ENCODE results near the gene IRF9. TPM values are rescaled to one million over a fixed set of nuclear protein-coding genes. Genes with fewer than 3 reads are reported as not detected.
A peak's percentile ranks its signal among the peaks of the same experiment; 100 is the strongest.

IRF9 gene
- total and polyA plus RNA-seq, 2 of the 13 experiments (the other 11 are each of a cell fraction or from before 2014, with no cell fraction given) = 14.9 to 49.7 TPM

DNA sequence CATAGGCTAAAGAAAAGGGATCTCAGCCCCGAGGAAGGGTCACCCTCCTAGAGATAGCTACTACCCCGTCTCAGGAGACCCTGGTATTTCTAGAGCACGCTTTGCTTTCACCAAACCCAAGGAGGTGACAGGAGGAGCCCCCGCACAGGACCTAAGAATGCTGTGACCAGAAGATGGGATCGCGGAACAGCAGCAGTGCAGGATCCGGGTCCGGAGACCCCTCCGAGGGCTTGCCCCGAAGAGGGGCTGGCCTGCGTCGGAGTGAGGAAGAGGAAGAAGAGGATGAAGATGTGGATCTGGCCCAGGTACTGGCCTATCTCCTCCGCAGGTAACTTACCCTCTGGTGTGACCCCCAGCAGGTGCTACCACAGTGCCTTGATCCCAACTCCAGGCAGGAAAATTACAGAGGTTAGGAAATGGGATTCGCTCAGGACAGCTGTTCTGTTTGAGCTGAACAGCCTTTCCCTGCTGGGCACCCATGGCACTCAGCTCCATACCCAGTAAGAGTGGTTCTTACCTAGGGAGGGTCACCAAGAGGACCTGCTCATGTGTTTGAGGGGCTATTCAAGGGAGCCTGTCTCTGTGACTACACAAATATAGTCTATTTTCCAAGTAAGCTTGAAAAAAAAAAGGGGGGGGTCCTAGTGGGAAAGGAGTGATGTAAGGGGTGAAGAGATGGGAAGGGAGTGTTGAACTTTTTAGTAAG lies 45.5 kb upstream of the IRF9 start (continued):
- TF ChIP-seq HNRNPL (IDR thresholded peaks at IDR 0.05; ENCODE audit: low read depth, low read length) = no peak
- TF ChIP-seq CCAR2 (optimal IDR thresholded peaks at IDR 0.05; ENCODE audit: low read depth, low read length) = no peak
- no peak for TF ChIP-seq HNF4G (IDR thresholded peaks at IDR 0.05; ENCODE audit: borderline replicate concordance, low read depth, low read length)
- TF ChIP-seq HNF4G (CRISPR knock-in tag; IDR thresholded peaks at IDR 0.05; ENCODE audit: borderline replicate concordance, low read depth) = peak; percentile 71; the same call in 1 of the 2 replicates
- no peak for TF ChIP-seq SSRP1 (CRISPR knock-in tag; IDR thresholded peaks at IDR 0.05)
- TF ChIP-seq, protein P1, sequence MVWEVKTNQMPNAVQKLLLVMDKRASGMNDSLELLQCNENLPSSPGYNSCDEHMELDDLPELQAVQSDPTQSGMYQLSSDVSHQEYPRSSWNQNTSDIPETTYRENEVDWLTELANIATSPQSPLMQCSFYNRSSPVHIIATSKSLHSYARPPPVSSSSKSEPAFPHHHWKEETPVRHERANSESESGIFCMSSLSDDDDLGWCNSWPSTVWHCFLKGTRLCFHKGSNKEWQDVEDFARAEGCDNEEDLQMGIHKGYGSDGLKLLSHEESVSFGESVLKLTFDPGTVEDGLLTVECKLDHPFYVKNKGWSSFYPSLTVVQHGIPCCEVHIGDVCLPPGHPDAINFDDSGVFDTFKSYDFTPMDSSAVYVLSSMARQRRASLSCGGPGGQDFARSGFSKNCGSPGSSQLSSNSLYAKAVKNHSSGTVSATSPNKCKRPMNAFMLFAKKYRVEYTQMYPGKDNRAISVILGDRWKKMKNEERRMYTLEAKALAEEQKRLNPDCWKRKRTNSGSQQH (CRISPR knock-in tag; IDR thresholded peaks at IDR 0.05; ENCODE audit: low read depth) = peak; percentile 21; the same call in 1 of the 2 replicates
- TF ChIP-seq ATM (IDR thresholded peaks at IDR 0.05; ENCODE audit: borderline replicate concordance) = no peak
- TF ChIP-seq RXRB (CRISPR knock-in tag; IDR thresholded peaks at IDR 0.05; ENCODE audit: borderline replicate concordance) = no peak
- peak; percentile 81 for TF ChIP-seq ZNF567 (CRISPR knock-in tag; IDR thresholded peaks at IDR 0.05; ENCODE audit: borderline replicate concordance)
- TF ChIP-seq ELF3 (CRISPR knock-in tag; IDR thresholded peaks at IDR 0.05) = no peak
- TF ChIP-seq, protein P2, sequence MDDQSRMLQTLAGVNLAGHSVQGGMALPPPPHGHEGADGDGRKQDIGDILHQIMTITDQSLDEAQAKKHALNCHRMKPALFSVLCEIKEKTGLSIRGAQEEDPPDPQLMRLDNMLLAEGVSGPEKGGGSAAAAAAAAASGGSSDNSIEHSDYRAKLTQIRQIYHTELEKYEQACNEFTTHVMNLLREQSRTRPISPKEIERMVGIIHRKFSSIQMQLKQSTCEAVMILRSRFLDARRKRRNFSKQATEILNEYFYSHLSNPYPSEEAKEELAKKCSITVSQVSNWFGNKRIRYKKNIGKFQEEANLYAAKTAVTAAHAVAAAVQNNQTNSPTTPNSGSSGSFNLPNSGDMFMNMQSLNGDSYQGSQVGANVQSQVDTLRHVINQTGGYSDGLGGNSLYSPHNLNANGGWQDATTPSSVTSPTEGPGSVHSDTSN (CRISPR knock-in tag; IDR thresholded peaks at IDR 0.05; ENCODE audit: borderline replicate concordance) = peak; percentile 28; the same call in 1 of the 2 replicates
- TF ChIP-seq SMARCC2 (IDR thresholded peaks at IDR 0.05) = no peak
- TF ChIP-seq KMT2A (CRISPR knock-in tag; IDR thresholded peaks at IDR 0.05) = peak; percentile 58; the same call in 1 of the 2 replicates
- TF ChIP-seq, protein P3, sequence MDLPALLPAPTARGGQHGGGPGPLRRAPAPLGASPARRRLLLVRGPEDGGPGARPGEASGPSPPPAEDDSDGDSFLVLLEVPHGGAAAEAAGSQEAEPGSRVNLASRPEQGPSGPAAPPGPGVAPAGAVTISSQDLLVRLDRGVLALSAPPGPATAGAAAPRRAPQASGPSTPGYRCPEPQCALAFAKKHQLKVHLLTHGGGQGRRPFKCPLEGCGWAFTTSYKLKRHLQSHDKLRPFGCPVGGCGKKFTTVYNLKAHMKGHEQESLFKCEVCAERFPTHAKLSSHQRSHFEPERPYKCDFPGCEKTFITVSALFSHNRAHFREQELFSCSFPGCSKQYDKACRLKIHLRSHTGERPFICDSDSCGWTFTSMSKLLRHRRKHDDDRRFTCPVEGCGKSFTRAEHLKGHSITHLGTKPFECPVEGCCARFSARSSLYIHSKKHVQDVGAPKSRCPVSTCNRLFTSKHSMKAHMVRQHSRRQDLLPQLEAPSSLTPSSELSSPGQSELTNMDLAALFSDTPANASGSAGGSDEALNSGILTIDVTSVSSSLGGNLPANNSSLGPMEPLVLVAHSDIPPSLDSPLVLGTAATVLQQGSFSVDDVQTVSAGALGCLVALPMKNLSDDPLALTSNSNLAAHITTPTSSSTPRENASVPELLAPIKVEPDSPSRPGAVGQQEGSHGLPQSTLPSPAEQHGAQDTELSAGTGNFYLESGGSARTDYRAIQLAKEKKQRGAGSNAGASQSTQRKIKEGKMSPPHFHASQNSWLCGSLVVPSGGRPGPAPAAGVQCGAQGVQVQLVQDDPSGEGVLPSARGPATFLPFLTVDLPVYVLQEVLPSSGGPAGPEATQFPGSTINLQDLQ (CRISPR knock-in tag; IDR thresholded peaks at IDR 0.05) = no peak
- TF ChIP-seq FIP1L1 (IDR thresholded peaks at IDR 0.05; ENCODE audit: borderline replicate concordance, insufficient read depth, low read depth, low read length) = no peak
- TF ChIP-seq NFE2L1 (CRISPR knock-in tag; IDR thresholded peaks at IDR 0.05; ENCODE audit: borderline replicate concordance) = 0 out of 2 replicates have a peak, but pooled peaks have one; percentile 64
- peak; percentile 91; the same call in 1 of the 2 replicates for TF ChIP-seq KDM5A (IDR thresholded peaks at IDR 0.05; ENCODE audit: borderline replicate concordance, low read length)
- TF ChIP-seq RFXAP (CRISPR knock-in tag; IDR thresholded peaks at IDR 0.05; ENCODE audit: borderline replicate concordance) = no peak
- no peak for TF ChIP-seq ZNF549 (CRISPR knock-in tag; IDR thresholded peaks at IDR 0.05)
- peak; percentile 20; the same call in 1 of the 2 replicates for TF ChIP-seq SMARCE1 (IDR thresholded peaks at IDR 0.05; ENCODE audit: borderline replicate concordance)
- TF ChIP-seq ZNF775 (CRISPR knock-in tag; IDR thresholded peaks at IDR 0.05; ENCODE audit: borderline replicate concordance) = no peak
- no peak for TF ChIP-seq ZNF468 (CRISPR knock-in tag; IDR thresholded peaks at IDR 0.05)
- no peak for TF ChIP-seq ZNF20 (CRISPR knock-in tag; IDR thresholded peaks at IDR 0.05)
- TF ChIP-seq ZSCAN22 (CRISPR knock-in tag; IDR thresholded peaks at IDR 0.05) = no peak
- TF ChIP-seq ZNF660 (CRISPR knock-in tag; IDR thresholded peaks at IDR 0.05; ENCODE audit: borderline replicate concordance, low read depth) = no peak; the same call in 1 of the 2 replicates
- TF ChIP-seq ZNF143 (CRISPR knock-in tag; IDR thresholded peaks at IDR 0.05) = 0 out of 2 replicates have a peak, but pooled peaks have one; percentile 24

Data from HepG2 (cell line).